ENCODE data around the gene ELL2. TPM values are rescaled to one million over a fixed set of nuclear protein-coding genes. Genes with fewer than 3 reads are reported as not detected.

Gene ELL2
- total and polyA plus RNA-seq, 2 of the 13 experiments (the other 11 are each of a cell fraction or from before 2014, with no cell fraction given): 78.9 to 97.1 TPM

GRCh38 chr5:95959051-95959887 lies 2.4 kb downstream of the ELL2 start (continued):
- TF ChIP-seq PATZ1 (CRISPR knock-in tag; IDR thresholded peaks at IDR 0.05) (peak; percentile 34; the same call in 1 of the 2 replicates), NR2C2 (CRISPR knock-in tag; IDR thresholded peaks at IDR 0.05; ENCODE audit: borderline replicate concordance) (peak; percentile 42; the same call in 1 of the 2 replicates), ZNF605 (CRISPR knock-in tag; IDR thresholded peaks at IDR 0.05) (no peak), SP2 (CRISPR knock-in tag; IDR thresholded peaks at IDR 0.05) (no peak), PREB (CRISPR knock-in tag; IDR thresholded peaks at IDR 0.05) (no peak), RXRA (CRISPR knock-in tag; IDR thresholded peaks at IDR 0.05) (peak; percentile 31; the same call in 1 of the 2 replicates), WIZ (CRISPR knock-in tag; IDR thresholded peaks at IDR 0.05) (0 out of 2 replicates have a peak, but pooled peaks have one; percentile 19)
- TF ChIP-seq, protein P1, sequence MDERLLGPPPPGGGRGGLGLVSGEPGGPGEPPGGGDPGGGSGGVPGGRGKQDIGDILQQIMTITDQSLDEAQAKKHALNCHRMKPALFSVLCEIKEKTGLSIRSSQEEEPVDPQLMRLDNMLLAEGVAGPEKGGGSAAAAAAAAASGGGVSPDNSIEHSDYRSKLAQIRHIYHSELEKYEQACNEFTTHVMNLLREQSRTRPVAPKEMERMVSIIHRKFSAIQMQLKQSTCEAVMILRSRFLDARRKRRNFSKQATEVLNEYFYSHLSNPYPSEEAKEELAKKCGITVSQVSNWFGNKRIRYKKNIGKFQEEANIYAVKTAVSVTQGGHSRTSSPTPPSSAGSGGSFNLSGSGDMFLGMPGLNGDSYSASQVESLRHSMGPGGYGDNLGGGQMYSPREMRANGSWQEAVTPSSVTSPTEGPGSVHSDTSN (CRISPR knock-in tag; IDR thresholded peaks at IDR 0.05): peak; percentile 59; the same call in 1 of the 2 replicates
- TF ChIP-seq, protein P2, sequence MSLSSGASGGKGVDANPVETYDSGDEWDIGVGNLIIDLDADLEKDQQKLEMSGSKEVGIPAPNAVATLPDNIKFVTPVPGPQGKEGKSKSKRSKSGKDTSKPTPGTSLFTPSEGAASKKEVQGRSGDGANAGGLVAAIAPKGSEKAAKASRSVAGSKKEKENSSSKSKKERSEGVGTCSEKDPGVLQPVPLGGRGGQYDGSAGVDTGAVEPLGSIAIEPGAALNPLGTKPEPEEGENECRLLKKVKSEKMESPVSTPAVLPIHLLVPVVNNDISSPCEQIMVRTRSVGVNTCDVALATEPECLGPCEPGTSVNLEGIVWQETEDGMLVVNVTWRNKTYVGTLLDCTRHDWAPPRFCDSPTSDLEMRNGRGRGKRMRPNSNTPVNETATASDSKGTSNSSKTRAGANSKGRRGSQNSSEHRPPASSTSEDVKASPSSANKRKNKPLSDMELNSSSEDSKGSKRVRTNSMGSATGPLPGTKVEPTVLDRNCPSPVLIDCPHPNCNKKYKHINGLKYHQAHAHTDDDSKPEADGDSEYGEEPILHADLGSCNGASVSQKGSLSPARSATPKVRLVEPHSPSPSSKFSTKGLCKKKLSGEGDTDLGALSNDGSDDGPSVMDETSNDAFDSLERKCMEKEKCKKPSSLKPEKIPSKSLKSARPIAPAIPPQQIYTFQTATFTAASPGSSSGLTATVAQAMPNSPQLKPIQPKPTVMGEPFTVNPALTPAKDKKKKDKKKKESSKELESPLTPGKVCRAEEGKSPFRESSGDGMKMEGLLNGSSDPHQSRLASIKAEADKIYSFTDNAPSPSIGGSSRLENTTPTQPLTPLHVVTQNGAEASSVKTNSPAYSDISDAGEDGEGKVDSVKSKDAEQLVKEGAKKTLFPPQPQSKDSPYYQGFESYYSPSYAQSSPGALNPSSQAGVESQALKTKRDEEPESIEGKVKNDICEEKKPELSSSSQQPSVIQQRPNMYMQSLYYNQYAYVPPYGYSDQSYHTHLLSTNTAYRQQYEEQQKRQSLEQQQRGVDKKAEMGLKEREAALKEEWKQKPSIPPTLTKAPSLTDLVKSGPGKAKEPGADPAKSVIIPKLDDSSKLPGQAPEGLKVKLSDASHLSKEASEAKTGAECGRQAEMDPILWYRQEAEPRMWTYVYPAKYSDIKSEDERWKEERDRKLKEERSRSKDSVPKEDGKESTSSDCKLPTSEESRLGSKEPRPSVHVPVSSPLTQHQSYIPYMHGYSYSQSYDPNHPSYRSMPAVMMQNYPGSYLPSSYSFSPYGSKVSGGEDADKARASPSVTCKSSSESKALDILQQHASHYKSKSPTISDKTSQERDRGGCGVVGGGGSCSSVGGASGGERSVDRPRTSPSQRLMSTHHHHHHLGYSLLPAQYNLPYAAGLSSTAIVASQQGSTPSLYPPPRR (CRISPR knock-in tag; IDR thresholded peaks at IDR 0.05; ENCODE audit: borderline replicate concordance): peak; percentile 81
- TF ChIP-seq, protein P3, sequence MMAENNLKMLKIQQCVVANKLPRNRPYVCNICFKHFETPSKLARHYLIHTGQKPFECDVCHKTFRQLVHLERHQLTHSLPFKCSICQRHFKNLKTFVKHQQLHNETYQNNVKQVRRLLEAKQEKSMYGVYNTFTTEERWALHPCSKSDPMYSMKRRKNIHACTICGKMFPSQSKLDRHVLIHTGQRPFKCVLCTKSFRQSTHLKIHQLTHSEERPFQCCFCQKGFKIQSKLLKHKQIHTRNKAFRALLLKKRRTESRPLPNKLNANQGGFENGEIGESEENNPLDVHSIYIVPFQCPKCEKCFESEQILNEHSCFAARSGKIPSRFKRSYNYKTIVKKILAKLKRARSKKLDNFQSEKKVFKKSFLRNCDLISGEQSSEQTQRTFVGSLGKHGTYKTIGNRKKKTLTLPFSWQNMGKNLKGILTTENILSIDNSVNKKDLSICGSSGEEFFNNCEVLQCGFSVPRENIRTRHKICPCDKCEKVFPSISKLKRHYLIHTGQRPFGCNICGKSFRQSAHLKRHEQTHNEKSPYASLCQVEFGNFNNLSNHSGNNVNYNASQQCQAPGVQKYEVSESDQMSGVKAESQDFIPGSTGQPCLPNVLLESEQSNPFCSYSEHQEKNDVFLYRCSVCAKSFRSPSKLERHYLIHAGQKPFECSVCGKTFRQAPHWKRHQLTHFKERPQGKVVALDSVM (CRISPR knock-in tag; IDR thresholded peaks at IDR 0.05): no peak
- TF ChIP-seq, protein P4, sequence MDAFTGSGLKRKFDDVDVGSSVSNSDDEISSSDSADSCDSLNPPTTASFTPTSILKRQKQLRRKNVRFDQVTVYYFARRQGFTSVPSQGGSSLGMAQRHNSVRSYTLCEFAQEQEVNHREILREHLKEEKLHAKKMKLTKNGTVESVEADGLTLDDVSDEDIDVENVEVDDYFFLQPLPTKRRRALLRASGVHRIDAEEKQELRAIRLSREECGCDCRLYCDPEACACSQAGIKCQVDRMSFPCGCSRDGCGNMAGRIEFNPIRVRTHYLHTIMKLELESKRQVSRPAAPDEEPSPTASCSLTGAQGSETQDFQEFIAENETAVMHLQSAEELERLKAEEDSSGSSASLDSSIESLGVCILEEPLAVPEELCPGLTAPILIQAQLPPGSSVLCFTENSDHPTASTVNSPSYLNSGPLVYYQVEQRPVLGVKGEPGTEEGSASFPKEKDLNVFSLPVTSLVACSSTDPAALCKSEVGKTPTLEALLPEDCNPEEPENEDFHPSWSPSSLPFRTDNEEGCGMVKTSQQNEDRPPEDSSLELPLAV (CRISPR knock-in tag; conservative IDR thresholded peaks at IDR 0.05; ENCODE audit: low read depth): no peak
- TF ChIP-seq, protein P5, sequence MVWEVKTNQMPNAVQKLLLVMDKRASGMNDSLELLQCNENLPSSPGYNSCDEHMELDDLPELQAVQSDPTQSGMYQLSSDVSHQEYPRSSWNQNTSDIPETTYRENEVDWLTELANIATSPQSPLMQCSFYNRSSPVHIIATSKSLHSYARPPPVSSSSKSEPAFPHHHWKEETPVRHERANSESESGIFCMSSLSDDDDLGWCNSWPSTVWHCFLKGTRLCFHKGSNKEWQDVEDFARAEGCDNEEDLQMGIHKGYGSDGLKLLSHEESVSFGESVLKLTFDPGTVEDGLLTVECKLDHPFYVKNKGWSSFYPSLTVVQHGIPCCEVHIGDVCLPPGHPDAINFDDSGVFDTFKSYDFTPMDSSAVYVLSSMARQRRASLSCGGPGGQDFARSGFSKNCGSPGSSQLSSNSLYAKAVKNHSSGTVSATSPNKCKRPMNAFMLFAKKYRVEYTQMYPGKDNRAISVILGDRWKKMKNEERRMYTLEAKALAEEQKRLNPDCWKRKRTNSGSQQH (CRISPR knock-in tag; IDR thresholded peaks at IDR 0.05; ENCODE audit: low read depth): peak; percentile 52; the same call in 1 of the 2 replicates

Data from HepG2 (cell line).